H1 (cell line): ENCODE data around the gene CEP57. TPM values are rescaled to one million over a fixed set of nuclear protein-coding genes. Genes with fewer than 3 reads are reported as not detected.

ENCODE experiments used
- CTCF ChIA-PET: fragments of 300-600 bp; sonication (Branson Sonifier 250); formaldehyde crosslinking; loops from one replicate; lab custom pipeline; 2021; ENCODE audit not compliant: partially characterized antibody; lab: Charles Lee
- POLR2A ChIA-PET: fragments of 300-600 bp; sonication (Branson Sonifier 250); formaldehyde crosslinking; loops from one replicate; lab custom pipeline; 2021; ENCODE audit warnings: inconsistent platforms; ENCODE audit not compliant: partially characterized antibody; lab: Charles Lee
- DNase-seq, 2 experiments: peaks; one replicate each; pipeline versions ENCODE4 v3.0.0 to v3.0.0-alpha.2; 2010 to 2022; ENCODE audit warnings: low spot score in 2 of 2, low read depth in 1 of 2, mixed read lengths in 1 of 2
- FAIRE-seq: peaks from 2 replicates; lab custom pipeline; 2011; peaks lifted over from hg19 to GRCh38; lab: Jason Lieb, UNC
- H2AFZ ChIP-seq: 2 replicates; pipeline ENCODE4 v1.8.1; 2012; ENCODE audit warnings: low read length, inconsistent platforms
- H2AK5ac ChIP-seq: 2 replicates; pipeline ENCODE4 v1.6.1; 2013; ENCODE audit warnings: low read depth, low read length
- H2BK120ac ChIP-seq: replicated peaks from 2 replicates; pipeline ENCODE3; 2013; ENCODE audit warnings: low read depth, low read length, inconsistent platforms
- H2BK12ac ChIP-seq: 2 replicates; pipeline ENCODE4 v1.6.1; 2013; ENCODE audit warnings: low read depth, low read length
- H2BK15ac ChIP-seq: 2 replicates; pipeline ENCODE4 v1.6.1; 2013; ENCODE audit warnings: low read length
- H2BK20ac ChIP-seq: 2 replicates; pipeline ENCODE4 v1.6.1; 2013; ENCODE audit warnings: low read length
- H2BK5ac ChIP-seq: 2 replicates; pipeline ENCODE4 v1.6.1; 2013; ENCODE audit warnings: low read depth, low read length
- H3K14ac ChIP-seq: 2 replicates; pipeline ENCODE4 v1.6.1; 2013; ENCODE audit warnings: inconsistent platforms; ENCODE audit not compliant: insufficient read length
- H3K18ac ChIP-seq: 2 replicates; pipeline ENCODE4 v1.6.1; 2013; ENCODE audit warnings: low read length; ENCODE audit errors: extremely low read depth
- H3K23ac ChIP-seq: 2 replicates; pipeline ENCODE4 v1.6.1; 2013; ENCODE audit warnings: inconsistent platforms; ENCODE audit not compliant: insufficient read length
- H3K23me2 ChIP-seq: 2 replicates; pipeline ENCODE4 v1.6.1; 2013; ENCODE audit warnings: low read depth, low read length
- H3K27ac ChIP-seq: 2 replicates; pipeline ENCODE4 v1.6.1; 2011; ENCODE audit warnings: low read depth, low read length, inconsistent platforms
- H3K27me3 ChIP-seq, 4 experiments: replicated peaks in 1 of 4; 1 replicate in 1 of 4; 2 replicates in 3 of 4; pipeline versions ENCODE4 v1.6.1 to v1.8.1; 2011 to 2013; ENCODE audit warnings: low read length in 3 of 4, mild to moderate bottlenecking in 3 of 4, inconsistent platforms in 2 of 4, mixed read lengths in 2 of 4, moderate library complexity in 1 of 4; ENCODE audit not compliant: control insufficient read depth in 3 of 4, insufficient read depth in 3 of 4; ENCODE audit errors: extremely low read depth in 1 of 4
- H3K36me3 ChIP-seq, 4 experiments: 2 replicates each; pipeline versions ENCODE4 v1.6.1 to v1.8.1; 2011 to 2013; ENCODE audit warnings: mild to moderate bottlenecking in 4 of 4, low read length in 3 of 4, moderate library complexity in 2 of 4, control low read depth in 1 of 4, inconsistent platforms in 1 of 4; ENCODE audit not compliant: insufficient read depth in 4 of 4, control insufficient read depth in 2 of 4
- H3K4ac ChIP-seq: replicated peaks from 2 replicates; pipeline ENCODE3; 2013; ENCODE audit warnings: low read length, low read depth, mixed read lengths, inconsistent platforms; ENCODE audit not compliant: insufficient read length
- H3K4me1 ChIP-seq, 4 experiments: replicated peaks in 1 of 4; 1 replicate in 1 of 4; 2 replicates in 3 of 4; pipeline versions ENCODE4 v1.6.1 to v1.8.1; 2011 to 2013; ENCODE audit warnings: low read length in 3 of 4, inconsistent platforms in 2 of 4, mixed read lengths in 1 of 4; ENCODE audit not compliant: insufficient read depth in 4 of 4, control insufficient read depth in 3 of 4
- H3K4me2 ChIP-seq, 2 experiments: 2 replicates each; pipeline versions ENCODE4 v1.6.1 to v1.8.1; 2011 to 2013; ENCODE audit warnings: low read depth in 2 of 2, low read length in 2 of 2, control low read depth in 1 of 2, inconsistent platforms in 1 of 2, mild to moderate bottlenecking in 1 of 2; ENCODE audit not compliant: insufficient read depth in 1 of 2
- H3K4me3 ChIP-seq, 4 experiments: fragments of 200-600, 300-600 bp in 1 of 4; sonication (generic), shearing (Covaris generic), sonication (Bioruptor Twin) in 1 of 4; 2 replicates each; pipeline versions ENCODE4 v1.5.1 to v1.8.1; 2011 to 2016; ENCODE audit warnings: low read length in 4 of 4, low read depth in 3 of 4, control low read depth in 2 of 4, inconsistent platforms in 2 of 4, mild to moderate bottlenecking in 2 of 4, mixed read lengths in 1 of 4, moderate library complexity in 1 of 4; ENCODE audit not compliant: insufficient read depth in 2 of 4; ENCODE audit errors: extremely low read depth in 1 of 4
- H3K56ac ChIP-seq: replicated peaks from 2 replicates; pipeline ENCODE3; 2013; ENCODE audit warnings: low read depth, mild to moderate bottlenecking, mixed read lengths, low read length, inconsistent platforms; ENCODE audit not compliant: insufficient read length
- H3K79me1 ChIP-seq: 2 replicates; pipeline ENCODE4 v1.6.1; 2013; ENCODE audit warnings: low read depth, low read length, control low read depth
- H3K79me2 ChIP-seq, 2 experiments: 2 replicates each; pipeline versions ENCODE4 v1.6.1 to v1.8.1; 2012 to 2013; ENCODE audit warnings: low read length in 2 of 2, mild to moderate bottlenecking in 2 of 2, inconsistent platforms in 1 of 2; ENCODE audit not compliant: insufficient read depth in 2 of 2, control insufficient read depth in 1 of 2
- H3K9ac ChIP-seq, 4 experiments: replicated peaks in 1 of 4; 1 replicate in 1 of 4; 2 replicates in 3 of 4; pipeline versions ENCODE4 v1.6.1 to v1.8.1; 2011 to 2013; ENCODE audit warnings: low read depth in 3 of 4, low read length in 3 of 4, control low read depth in 2 of 4, mild to moderate bottlenecking in 2 of 4, moderate library complexity in 2 of 4, inconsistent platforms in 1 of 4; ENCODE audit errors: extremely low read depth in 1 of 4
- H3K9me3 ChIP-seq, 2 experiments: 2 replicates each; pipeline versions ENCODE4 v1.6.1 to v1.8.1; 2012 to 2013; ENCODE audit warnings: mild to moderate bottlenecking in 2 of 2, moderate library complexity in 2 of 2, control low read depth in 1 of 2, inconsistent platforms in 1 of 2, low read depth in 1 of 2, low read length in 1 of 2, mixed read lengths in 1 of 2; ENCODE audit not compliant: insufficient read depth in 2 of 2
- H4K20me1 ChIP-seq, 2 experiments: replicated peaks in 1 of 2; 2 replicates each; pipeline versions ENCODE3 to v1.8.1; 2011 to 2013; ENCODE audit warnings: inconsistent platforms in 2 of 2, low read length in 2 of 2, mild to moderate bottlenecking in 1 of 2; ENCODE audit not compliant: insufficient read depth in 2 of 2, control insufficient read depth in 1 of 2
- H4K5ac ChIP-seq: 2 replicates; pipeline ENCODE4 v1.6.1; 2013; ENCODE audit warnings: low read length, low read depth, mixed read lengths, inconsistent platforms; ENCODE audit not compliant: insufficient read length
- H4K8ac ChIP-seq: 2 replicates; pipeline ENCODE4 v1.8.0; 2013; ENCODE audit warnings: mild to moderate bottlenecking, moderate library complexity, low read length, inconsistent platforms; ENCODE audit not compliant: insufficient read depth; ENCODE audit errors: extremely low read depth
- H4K91ac ChIP-seq: replicated peaks from 2 replicates; pipeline ENCODE3; 2013; ENCODE audit warnings: low read length, mixed read lengths, inconsistent platforms; ENCODE audit not compliant: insufficient read length
- BRCA1 ChIP-seq: IDR thresholded peaks from 2 replicates; pipeline ENCODE4 v1.6.1; 2012; ENCODE audit warnings: low read depth, low read length, improper control_type of control experiment
- CBX5 ChIP-seq: fragments of 300-800, 300-1000 bp; sonication (generic); IDR thresholded peaks from 2 replicates; pipeline ENCODE4 v1.7.1; 2016; ENCODE audit warnings: antibody characterized with exemption, low read length, low read depth
- CTBP2 ChIP-seq: IDR thresholded peaks from 2 replicates; pipeline ENCODE4 v1.7.0; 2011; ENCODE audit warnings: borderline replicate concordance, mild to moderate bottlenecking, moderate library complexity, mixed read lengths, low read length; ENCODE audit not compliant: insufficient read depth, insufficient read length
- GTF2F1 ChIP-seq: IDR thresholded peaks from 2 replicates; pipeline ENCODE4 v1.6.1; 2012; ENCODE audit warnings: low read depth, low read length, improper control_type of control experiment, borderline replicate concordance
- HDAC2 ChIP-seq, 2 experiments: fragments of 300-600 bp in 1 of 2; sonication (generic) in 1 of 2; IDR thresholded peaks; 2 replicates each; pipeline ENCODE4 v1.6.1; 2011 to 2012; ENCODE audit warnings: low read depth in 2 of 2, low read length in 2 of 2, mild to moderate bottlenecking in 2 of 2, moderate library complexity in 2 of 2, borderline replicate concordance in 1 of 2, inconsistent platforms in 1 of 2
- HDAC6 ChIP-seq: IDR thresholded peaks from one replicate; pipeline ENCODE4 v1.7.1; 2012; ENCODE audit warnings: low read depth, mild to moderate bottlenecking, inconsistent platforms, low read length, moderate library complexity
- JUN ChIP-seq: IDR thresholded peaks from 2 replicates; pipeline ENCODE4 v1.6.1; 2011; ENCODE audit warnings: low read depth, mild to moderate bottlenecking, improper control_type of control experiment, low read length
- KDM5A ChIP-seq: fragments of 200-600 bp; IDR thresholded peaks from 2 replicates; pipeline ENCODE4 v1.7.1; 2012; ENCODE audit warnings: mild to moderate bottlenecking, low read length, inconsistent platforms, mixed read lengths
- NRF1 ChIP-seq: IDR thresholded peaks from 2 replicates; pipeline ENCODE4 v1.6.1; 2011; ENCODE audit warnings: mild to moderate bottlenecking, low read depth, low read length, improper control_type of control experiment
- PHF8 ChIP-seq: fragments of 200-600 bp; sonication (generic); conservative IDR thresholded peaks from 2 replicates; pipeline ENCODE4 v1.7.1; 2012; ENCODE audit warnings: low read depth, mild to moderate bottlenecking, inconsistent platforms, low read length, moderate library complexity
- RFX5 ChIP-seq: IDR thresholded peaks from 2 replicates; pipeline ENCODE4 v1.6.1; 2011; ENCODE audit warnings: low read depth, low read length, improper control_type of control experiment, borderline replicate concordance
- SIX5 ChIP-seq: IDR thresholded peaks from 2 replicates; pipeline ENCODE4 v1.6.1; 2011; ENCODE audit warnings: mild to moderate bottlenecking, low read depth, low read length
- TBP ChIP-seq: IDR thresholded peaks from 2 replicates; pipeline ENCODE4 v1.6.1; 2011; ENCODE audit warnings: low read depth, low read length, improper control_type of control experiment
- ZNF274 ChIP-seq: IDR thresholded peaks from 2 replicates; pipeline ENCODE4 v1.7.0; 2012; ENCODE audit warnings: low read length, borderline replicate concordance; ENCODE audit errors: extremely low read depth
- WGBS, 2 experiments: shearing (Covaris generic) in 1 of 2; methylation state at CpG; one replicate each; pipeline versions ENCODE4 v1.1.6 to v1.1.7; 2013 to 2015; ENCODE audit warnings: low lambda C conversion rate in 2 of 2, mixed read lengths in 2 of 2, inconsistent platforms in 1 of 2, low coverage in 1 of 2, missing lambda C conversion rate in 1 of 2; ENCODE audit not compliant: insufficient replicate concordance in 2 of 2, insufficient coverage in 1 of 2, insufficient read length in 1 of 2; ENCODE audit errors: extremely low coverage in 1 of 2, missing lambda C conversion rate in 1 of 2; 5-methylcytosine and 5-hydroxymethylcytosine counted together
- polyA plus RNA-seq, 7 experiments: library from polyadenylated mRNA; depleted of rRNA in 3 of 7; stranded (reverse) in 5 of 7; unstranded in 2 of 7; fragments of >200 nt in 5 of 7; fragments of 200-250 nt in 2 of 7; gene quantifications; 1 replicate in 5 of 7; 2 replicates in 1 of 7; 4 replicates in 1 of 7; pipeline versions ENCODE4 v1.2.1 to v1.2.3, GENCODE V29; 2011 to 2013; ENCODE audit warnings: missing spikeins in 2 of 7, mixed read lengths in 2 of 7
- total RNA-seq: library from RNA; stranded (reverse); fragmentation: NEBNext Ultra II Directional; extraction: Animal tissue kit (Norgen Biotek cat#: 25700); gene quantifications from 2 replicates; pipeline ENCODE4 v1.2.1, GENCODE V29; 2021
- TF ChIP-seq, protein P1 (sequence below): IDR thresholded peaks from 2 replicates; pipeline ENCODE4 v1.6.1; 2012; ENCODE audit warnings: inconsistent platforms

CEP57 gene
- total and polyA plus RNA-seq, 2 of the 8 experiments (the other 6 are each of a cell fraction or from before 2014, with no cell fraction given): 26.3 to 72.7 TPM

DNA sequence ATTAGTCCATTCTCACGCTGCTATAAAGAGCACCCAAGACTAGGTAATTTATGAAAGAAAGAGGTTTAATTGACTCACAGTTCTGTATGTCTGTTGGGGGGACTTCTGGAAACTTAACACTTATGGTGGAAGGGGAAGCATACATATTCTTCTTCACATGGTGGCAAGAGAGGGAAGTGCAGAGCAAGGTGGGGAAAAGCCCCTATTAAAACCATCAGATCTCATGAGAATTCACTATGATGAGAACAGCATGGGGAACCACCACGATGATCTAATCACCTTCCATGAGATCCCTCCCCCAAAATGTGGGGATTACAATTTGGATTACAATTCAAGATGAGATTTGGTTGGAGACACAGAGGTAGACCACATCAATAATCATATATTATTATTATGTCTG lies 25.7 kb downstream of the CEP57 start:
- H2BK15ac ChIP-seq: no peak overlapping the region
- no peak overlapping the region for H3K27ac ChIP-seq
- H2BK20ac ChIP-seq: no peak overlapping the region
- no peaks in the 10 kb centered on the region for H3K79me1 ChIP-seq
- no peak overlapping the region for H4K5ac ChIP-seq
- no peak overlapping the region for H3K18ac ChIP-seq
- H4K91ac ChIP-seq: no peak overlapping the region
- H3K9me3 ChIP-seq: no peaks in the 10 kb centered on the region
- H3K4me3 ChIP-seq: no peak overlapping the region
- no peak overlapping the region for H2BK5ac ChIP-seq
- no peak overlapping the region for H3K9ac ChIP-seq
- no peak overlapping the region for H3K4ac ChIP-seq
- no peak overlapping the region for H2BK12ac ChIP-seq
- H3K56ac ChIP-seq: no peak overlapping the region
- ChIA-PET CTCF (no interaction called here), POLR2A (no interaction called here)
- H3K79me2 ChIP-seq: no peaks in the 10 kb centered on the region
- WGBS, 2 experiments: 89% methylated on average over 2 of the region's 2 CpGs; no CpG with 5 or more reads in 1 of the 2 experiments
- no peak overlapping the region for H3K4me2 ChIP-seq
- no peak overlapping the region for H4K8ac ChIP-seq
- no peaks in the 10 kb centered on the region for H3K27me3 ChIP-seq
- H3K4me1 ChIP-seq: no peaks in the 10 kb centered on the region
- DNase-seq (no peak), FAIRE-seq (no peak)
- H3K23ac ChIP-seq: no peak overlapping the region
- no peaks in the 10 kb centered on the region for H3K23me2 ChIP-seq
- no peak overlapping the region for H2BK120ac ChIP-seq
- no peak overlapping the region for H2AFZ ChIP-seq
- H3K14ac ChIP-seq: no peak overlapping the region
- H2AK5ac ChIP-seq: no peak overlapping the region
- H4K20me1 ChIP-seq: peaks cover 0 to 1% of the 10 kb centered on the region in 2 experiments
- H3K36me3 ChIP-seq: peaks cover 3 to 40% (median 11%) of the 10 kb centered on the region in 4 experiments; a peak in 5 of 8 replicates
- TF ChIP-seq, protein P1, sequence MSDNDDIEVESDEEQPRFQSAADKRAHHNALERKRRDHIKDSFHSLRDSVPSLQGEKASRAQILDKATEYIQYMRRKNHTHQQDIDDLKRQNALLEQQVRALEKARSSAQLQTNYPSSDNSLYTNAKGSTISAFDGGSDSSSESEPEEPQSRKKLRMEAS: no peak
- TF ChIP-seq SIX5 (no peak), HDAC6 (no peak), GTF2F1 (no peak), KDM5A (no peak), CTBP2 (no peak), BRCA1 (no peak), RFX5 (no peak), PHF8 (no peak), NRF1 (no peak), HDAC2 (IDR thresholded peaks at IDR 0.05; ENCODE audit: borderline replicate concordance in 1 of 2, low read depth in 2 of 2, low read length in 2 of 2) (no peak), JUN (no peak), TBP (no peak), CBX5 (no peak), ZNF274 (no peak)
